Hypothalamus (tissue), 51 donors: ENCODE measurements around the gene ENPP4.
"Not testable (repeated sequence)": the region's sequence is repeated elsewhere in the genome, so short reads cannot be mapped to it uniquely, and the experiment has no call there.

ENCODE experiments used
- DNase-seq, 51 donors: peaks; one replicate each; lab custom pipeline; 2025; lab: John Stamatoyannopoulos, UW

Gene ENPP4

GRCh38 chr6:46129629-46130511 is at the start of gene ENPP4:
Gene ENPP4 (plus strand): TSS chr6:46129989. CDS start chr6:46139584, 9,595 bp downstream.
- DNase-seq: peak; percentile 48 to 94 (median 85)

- DNase-seq: no peak
These were observed 49.7 kb upstream of the ENPP4 start for GRCh38 chr6:46080111-46080510.

GRCh38 chr6:46085688-46086087 is 44.1 kb upstream of the ENPP4 start:
- not testable (repeated sequence) for DNase-seq

GRCh38 chr6:46090115-46091079 is 39.4 kb upstream of the ENPP4 start:
- peak in 35 of 51 donors; percentile 2 to 68 (median 31) for DNase-seq

GRCh38 chr6:46091080-46091478 is 38.7 kb upstream of the ENPP4 start:
- no peak for DNase-seq

- DNase-seq: no peak
These were observed 34.5 kb upstream of the ENPP4 start for GRCh38 chr6:46095251-46095650.

GRCh38 chr6:46097366-46097765 is 32.4 kb upstream of the ENPP4 start:
- no peak for DNase-seq

GRCh38 chr6:46098678-46099077 is 31.1 kb upstream of the ENPP4 start:
- DNase-seq: peak in 46 of 51 donors; percentile 2 to 86 (median 50)

GRCh38 chr6:46099952-46100351 is 29.8 kb upstream of the ENPP4 start:
- no peak for DNase-seq

- DNase-seq: no peak
These were observed 27.7 kb upstream of the ENPP4 start for GRCh38 chr6:46102123-46102522.

- no peak for DNase-seq
These were observed 26.2 kb upstream of the ENPP4 start for GRCh38 chr6:46103441-46104115.

GRCh38 chr6:46104209-46104608 is 25.6 kb upstream of the ENPP4 start:
- no peak for DNase-seq

GRCh38 chr6:46105568-46105967 is 24.2 kb upstream of the ENPP4 start:
- no peak for DNase-seq

- no peak for DNase-seq
These were observed 16.4 kb upstream of the ENPP4 start for GRCh38 chr6:46113370-46113769.

- DNase-seq: no peak
These were observed 14.2 kb upstream of the ENPP4 start for GRCh38 chr6:46115634-46116033.

- DNase-seq: no peak
These were observed 13.5 kb upstream of the ENPP4 start for GRCh38 chr6:46116289-46116688.

- no peak for DNase-seq
These were observed 11.6 kb upstream of the ENPP4 start for GRCh38 chr6:46118157-46118556.

- no peak for DNase-seq
These were observed 11.0 kb upstream of the ENPP4 start for GRCh38 chr6:46118836-46119235.

GRCh38 chr6:46119679-46120078 is 10.1 kb upstream of the ENPP4 start:
- DNase-seq: not testable (repeated sequence)

- no peak for DNase-seq
These were observed 1.3 kb upstream of the ENPP4 start for GRCh38 chr6:46128476-46128875.

GRCh38 chr6:46129291-46129628 is 529 bp upstream of the ENPP4 start:
- no peak for DNase-seq
